ENCODE data around the gene RIT1.

GRCh38 chr1:155892796-155893195, 18.4 kb downstream of the RIT1 start:
- no peak for TF ChIP-seq CTCF (IDR thresholded peaks at IDR 0.05)
- TF ChIP-seq POLR2A (IDR thresholded peaks at IDR 0.05), result no peak
- TF ChIP-seq EP300 (IDR thresholded peaks at IDR 0.05), result no peak
